ENCODE data around the gene MRPL24. TPM values are rescaled to one million over a fixed set of nuclear protein-coding genes. Genes with fewer than 3 reads are reported as not detected.

MRPL24 gene
- total RNA-seq, 1 experiment from 2014 or later: 27.3 TPM

- no peaks in the 10 kb centered on the region; the same call in 1 of the 2 replicates for H3K4me1 ChIP-seq (ENCODE audit: insufficient read depth, low read length)
- no peaks in the 10 kb centered on the region for H4K20me1 ChIP-seq (ENCODE audit: control insufficient read depth, insufficient read depth, insufficient read length)
- no CpG with 5 or more reads among the region's 31 CpGs for WGBS (ENCODE audit: extremely low coverage, insufficient read length, low lambda C conversion rate)
- H2BK15ac ChIP-seq (ENCODE audit: low read depth, low read length): no peak overlapping the region
- no peak overlapping the region for H3K4me3 Mint-ChIP-seq
- H3K4me1 Mint-ChIP-seq: peaks cover 31 to 40% of the 10 kb centered on the region in 2 experiments
- H3K23ac ChIP-seq (ENCODE audit: insufficient read length, low read depth, low read length): no peak overlapping the region
- DNase-seq: peak; percentile 45
- peaks cover 11 to 32% (median 27%) of the 10 kb centered on the region in 3 experiments for H3K36me3 Mint-ChIP-seq (ENCODE audit: insufficient read depth in 1 of 3, low read depth in 3 of 3)
- peaks cover 28% of the 10 kb centered on the region for H3K79me2 ChIP-seq (ENCODE audit: insufficient read depth, low read length)
- H4K8ac ChIP-seq (replicated peaks; ENCODE audit: insufficient read length, low read depth, low read length): no peak overlapping the region
- no peaks in the 10 kb centered on the region for H3K27me3 Mint-ChIP-seq (ENCODE audit: low read depth)
- no peak overlapping the region for H3K27ac ChIP-seq (ENCODE audit: insufficient read length, low read depth, low read length)
- peak overlapping the region; percentile 93 for H3K4me2 ChIP-seq (ENCODE audit: insufficient read depth, insufficient read length, low read length)
- H2BK120ac ChIP-seq (ENCODE audit: low read depth, low read length, poor library complexity, severe bottlenecking): no peak overlapping the region
- no peak overlapping the region for H2BK5ac ChIP-seq (ENCODE audit: insufficient read length, low read length)
- H2BK20ac ChIP-seq (ENCODE audit: low read depth, low read length, poor library complexity, severe bottlenecking): no peak overlapping the region
- H3K14ac ChIP-seq (ENCODE audit: insufficient read depth, low read length): peak overlapping the region; percentile 64; the same call in 1 of the 2 replicates
- H4K5ac ChIP-seq (ENCODE audit: insufficient read length, low read depth, low read length): no peak overlapping the region
- H3K79me1 ChIP-seq (ENCODE audit: insufficient read depth, low read depth, low read length, poor library complexity, severe bottlenecking): peaks cover 9% of the 10 kb centered on the region
- no peak overlapping the region for H2BK12ac ChIP-seq (ENCODE audit: insufficient read length, low read depth, low read length)
- peaks cover 17% of the 10 kb centered on the region for H3K23me2 ChIP-seq (ENCODE audit: insufficient read length, low read depth, low read length, poor library complexity, severe bottlenecking)
- no peaks in the 10 kb centered on the region for H3K9me3 Mint-ChIP-seq
- H3K9me3 ChIP-seq (ENCODE audit: control insufficient read depth, low read depth, low read length): no peaks in the 10 kb centered on the region
- no peak overlapping the region for H3K4ac ChIP-seq (ENCODE audit: low read depth, low read length)
- H3K18ac ChIP-seq (ENCODE audit: insufficient read length, low read depth, low read length): peak overlapping the region; percentile 69
- TF ChIP-seq, protein P1, sequence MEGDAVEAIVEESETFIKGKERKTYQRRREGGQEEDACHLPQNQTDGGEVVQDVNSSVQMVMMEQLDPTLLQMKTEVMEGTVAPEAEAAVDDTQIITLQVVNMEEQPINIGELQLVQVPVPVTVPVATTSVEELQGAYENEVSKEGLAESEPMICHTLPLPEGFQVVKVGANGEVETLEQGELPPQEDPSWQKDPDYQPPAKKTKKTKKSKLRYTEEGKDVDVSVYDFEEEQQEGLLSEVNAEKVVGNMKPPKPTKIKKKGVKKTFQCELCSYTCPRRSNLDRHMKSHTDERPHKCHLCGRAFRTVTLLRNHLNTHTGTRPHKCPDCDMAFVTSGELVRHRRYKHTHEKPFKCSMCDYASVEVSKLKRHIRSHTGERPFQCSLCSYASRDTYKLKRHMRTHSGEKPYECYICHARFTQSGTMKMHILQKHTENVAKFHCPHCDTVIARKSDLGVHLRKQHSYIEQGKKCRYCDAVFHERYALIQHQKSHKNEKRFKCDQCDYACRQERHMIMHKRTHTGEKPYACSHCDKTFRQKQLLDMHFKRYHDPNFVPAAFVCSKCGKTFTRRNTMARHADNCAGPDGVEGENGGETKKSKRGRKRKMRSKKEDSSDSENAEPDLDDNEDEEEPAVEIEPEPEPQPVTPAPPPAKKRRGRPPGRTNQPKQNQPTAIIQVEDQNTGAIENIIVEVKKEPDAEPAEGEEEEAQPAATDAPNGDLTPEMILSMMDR (conservative IDR thresholded peaks at IDR 0.05): no peak
- no peaks in the 10 kb centered on the region for H3K27me3 ChIP-seq (ENCODE audit: insufficient read depth, low read length)
- no peak overlapping the region for H3T11ph ChIP-seq (ENCODE audit: low read length)
- H2AK5ac ChIP-seq (ENCODE audit: insufficient read length, low read length): no peak overlapping the region
- H2AFZ ChIP-seq (ENCODE audit: low read length): no peak overlapping the region
- peak overlapping the region; percentile 88 for H3K9ac ChIP-seq (ENCODE audit: extremely low read depth, insufficient read length, low read length)
- no peak overlapping the region for H3K56ac ChIP-seq (ENCODE audit: insufficient read length, low read depth, low read length)
- H4K91ac ChIP-seq (ENCODE audit: insufficient read length, low read depth, low read length): no peak overlapping the region
- H3K27ac Mint-ChIP-seq: peak overlapping the region in 1 of 3 experiments; percentile 16; a peak in 5 of 7 replicates
Measured at GRCh38 chr1:156767879-156768604, 27.2 kb upstream of the MRPL24 start.
